Upper lobe of left lung (tissue), 6 donors: Measurements from ENCODE around the gene ST3GAL4. TPM values are rescaled to one million over a fixed set of nuclear protein-coding genes. Genes with fewer than 3 reads are reported as not detected.
A peak's percentile ranks its signal among the peaks of the same experiment; 100 is the strongest.

Experiments used
- ATAC-seq, 2 donors: fragments of 200-7000 bp; cut with Tn5 transposase; one replicate each; pipeline ENCODE4 v1.9.1; 2022; ENCODE audit warnings: mild to moderate bottlenecking in 2 of 2, moderate library complexity in 2 of 2; ENCODE audit not compliant: low FRiP score in 2 of 2
- DNase-seq, 2 donors: peaks; one replicate each; pipeline ENCODE4 v3.0.0-alpha.2; 2019 to 2020
- H3K27ac ChIP-seq, 4 donors: fragments of 200-600 bp; sonication (generic); one replicate each; pipeline ENCODE4 v1.5.1; 2016 to 2019
- H3K27me3 ChIP-seq, 4 donors: fragments of 200-600 bp; sonication (generic); one replicate each; pipeline ENCODE4 v1.5.1; 2017 to 2019
- H3K36me3 ChIP-seq, 4 donors: fragments of 200-600 bp; sonication (generic); one replicate each; pipeline ENCODE4 v1.5.1; 2016 to 2019
- H3K4me1 ChIP-seq, 4 donors: fragments of 200-600 bp; sonication (generic); one replicate each; pipeline ENCODE4 v1.5.1; 2018 to 2019
- H3K4me3 ChIP-seq, 4 donors: fragments of 200-600 bp; sonication (generic); one replicate each; pipeline ENCODE4 v1.5.1; 2017 to 2019; ENCODE audit warnings: mild to moderate bottlenecking in 2 of 4, moderate library complexity in 1 of 4
- H3K9me3 ChIP-seq, 4 donors: fragments of 200-600 bp; sonication (generic); one replicate each; pipeline ENCODE4 v1.5.1; 2018 to 2019
- EP300 ChIP-seq, 4 donors: sonication (generic); formaldehyde crosslinking; IDR thresholded peaks; one replicate each; pipeline ENCODE4 v1.5.1; 2017; ENCODE audit warnings: antibody characterized with exemption in 4 of 4, control low read depth in 2 of 4
- POLR2A ChIP-seq, 4 donors: fragments of 450-650 bp; IDR thresholded peaks; one replicate each; pipeline ENCODE4 v1.5.1; 2016 to 2017; ENCODE audit warnings: antibody characterized with exemption in 4 of 4, mild to moderate bottlenecking in 2 of 4
- POLR2AphosphoS5 ChIP-seq, 2 donors: sonication (generic); formaldehyde crosslinking; IDR thresholded peaks; one replicate each; pipeline ENCODE4 v1.5.1; 2017; ENCODE audit warnings: antibody characterized with exemption in 2 of 2
- WGBS, 2 donors: methylation state at CpG; one replicate each; pipeline ENCODE4 v1.1.5; 2017 to 2018; 5-methylcytosine and 5-hydroxymethylcytosine counted together
- total RNA-seq, 6 donors: library from RNA; depleted of rRNA in 4 of 6; stranded (reverse); fragments of >200 nt in 4 of 6; gene quantifications; one replicate each; pipeline versions ENCODE4 v1.1.0 to v1.2.1, GENCODE V29; 2016 to 2021
- TF ChIP-seq, protein P1 (sequence below), 6 experiments: fragments of 450-650 bp in 4 of 6; fragments of 200-600 bp in 2 of 6; sonication (generic) in 2 of 6; IDR thresholded peaks; one replicate each; pipeline ENCODE4 v1.5.1; 2016 to 2019; ENCODE audit warnings: antibody characterized with exemption in 6 of 6
- donor health status: DM: no; HTN: no; CAD: no; lungs with moderate emphysema.
- donor health status: DM: no; HTN: yes; CAD: no; lungs with severe emphysema.

ST3GAL4 gene
- total RNA-seq, 6 donors from 2014 or later = 20.6 to 47.9 (median 34.0) TPM

GRCh38 chr11:126333142-126333541 is 22.3 kb upstream of the ST3GAL4 start:
- WGBS, 2 donors = 84 to 87% methylated on average over 7 of the region's 7 CpGs
- H3K36me3 ChIP-seq = peaks cover 0 to 15% (median 6%) of the 10 kb centered on the region in 4 donors
- DNase-seq = no peak

DNA sequence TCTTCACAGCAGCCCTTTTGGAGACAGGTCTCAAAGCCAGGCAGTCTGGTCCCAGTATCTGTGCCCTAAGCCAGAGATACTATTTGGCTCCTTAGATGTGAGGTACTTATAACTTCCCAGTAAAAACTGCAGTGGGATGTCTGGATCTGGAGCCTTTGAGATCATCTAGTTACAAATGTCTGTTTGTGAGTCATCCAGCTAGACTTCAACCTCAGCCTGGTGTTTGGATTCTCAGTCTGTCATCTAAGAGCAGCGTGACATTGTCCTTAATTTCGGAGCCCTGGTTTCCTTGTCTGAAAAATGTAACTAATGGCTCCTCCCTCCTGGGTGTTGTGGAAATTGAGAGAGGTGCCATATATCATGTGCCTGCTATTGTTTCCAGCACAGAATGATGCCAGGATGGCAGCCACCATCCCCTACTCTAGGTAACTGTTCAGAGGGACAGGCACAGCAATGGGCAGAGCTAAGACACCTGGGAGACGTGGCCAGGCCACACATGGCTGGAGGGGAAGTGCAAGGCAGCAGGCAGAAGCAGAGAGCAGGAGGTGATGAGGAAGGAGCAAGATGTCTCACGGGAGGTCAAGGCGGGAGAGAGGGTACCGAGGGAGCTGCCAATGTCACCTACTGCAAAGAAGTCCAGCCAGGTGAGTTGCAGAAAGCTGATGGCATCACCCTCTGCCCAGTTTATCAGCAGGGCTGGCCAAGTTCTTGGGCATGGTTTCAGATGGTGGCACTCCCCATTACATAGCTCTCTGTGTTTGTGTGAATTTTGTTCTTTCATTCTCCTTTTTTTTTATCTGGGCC is 20.6 kb upstream of the ST3GAL4 start:
- WGBS, 2 donors = 88 to 92% methylated on average over 6 of the region's 6 CpGs
- Histone ChIP-seq H3K27me3 (no peaks in the 10 kb centered on the region), H3K36me3 (peaks cover 0 to 23% (median 7%) of the 10 kb centered on the region in 4 donors), H3K4me3 (no peak overlapping the region), H3K9me3 (no peaks in the 10 kb centered on the region), H3K27ac (no peak overlapping the region), H3K4me1 (peaks cover 3 to 29% (median 19%) of the 10 kb centered on the region in 4 donors)
- ATAC-seq = peak in 1 of 2 donors; percentile 70
- no peak for DNase-seq
- TF ChIP-seq, protein P1, sequence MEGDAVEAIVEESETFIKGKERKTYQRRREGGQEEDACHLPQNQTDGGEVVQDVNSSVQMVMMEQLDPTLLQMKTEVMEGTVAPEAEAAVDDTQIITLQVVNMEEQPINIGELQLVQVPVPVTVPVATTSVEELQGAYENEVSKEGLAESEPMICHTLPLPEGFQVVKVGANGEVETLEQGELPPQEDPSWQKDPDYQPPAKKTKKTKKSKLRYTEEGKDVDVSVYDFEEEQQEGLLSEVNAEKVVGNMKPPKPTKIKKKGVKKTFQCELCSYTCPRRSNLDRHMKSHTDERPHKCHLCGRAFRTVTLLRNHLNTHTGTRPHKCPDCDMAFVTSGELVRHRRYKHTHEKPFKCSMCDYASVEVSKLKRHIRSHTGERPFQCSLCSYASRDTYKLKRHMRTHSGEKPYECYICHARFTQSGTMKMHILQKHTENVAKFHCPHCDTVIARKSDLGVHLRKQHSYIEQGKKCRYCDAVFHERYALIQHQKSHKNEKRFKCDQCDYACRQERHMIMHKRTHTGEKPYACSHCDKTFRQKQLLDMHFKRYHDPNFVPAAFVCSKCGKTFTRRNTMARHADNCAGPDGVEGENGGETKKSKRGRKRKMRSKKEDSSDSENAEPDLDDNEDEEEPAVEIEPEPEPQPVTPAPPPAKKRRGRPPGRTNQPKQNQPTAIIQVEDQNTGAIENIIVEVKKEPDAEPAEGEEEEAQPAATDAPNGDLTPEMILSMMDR (IDR thresholded peaks at IDR 0.05) = no peak
- TF ChIP-seq EP300 (IDR thresholded peaks at IDR 0.05) (no peak), POLR2A (IDR thresholded peaks at IDR 0.05) (no peak), POLR2AphosphoS5 (IDR thresholded peaks at IDR 0.05) (no peak)

More at GRCh38 chr11:126333142-126333541, 22.3 kb upstream of the ST3GAL4 start:
- no peaks in the 10 kb centered on the region for H3K9me3 ChIP-seq
- peaks cover 0 to 15% (median 4%) of the 10 kb centered on the region in 4 donors for H3K4me1 ChIP-seq
- no peak for ATAC-seq
- no peak overlapping the region for H3K4me3 ChIP-seq
- H3K27me3 ChIP-seq = no peaks in the 10 kb centered on the region
- no peak for TF ChIP-seq POLR2AphosphoS5 (IDR thresholded peaks at IDR 0.05)
- no peak for TF ChIP-seq EP300 (IDR thresholded peaks at IDR 0.05)
- no peak for TF ChIP-seq POLR2A (IDR thresholded peaks at IDR 0.05)
- TF ChIP-seq, protein P1 (IDR thresholded peaks at IDR 0.05) = no peak
- H3K27ac ChIP-seq = no peak overlapping the region

DNA sequence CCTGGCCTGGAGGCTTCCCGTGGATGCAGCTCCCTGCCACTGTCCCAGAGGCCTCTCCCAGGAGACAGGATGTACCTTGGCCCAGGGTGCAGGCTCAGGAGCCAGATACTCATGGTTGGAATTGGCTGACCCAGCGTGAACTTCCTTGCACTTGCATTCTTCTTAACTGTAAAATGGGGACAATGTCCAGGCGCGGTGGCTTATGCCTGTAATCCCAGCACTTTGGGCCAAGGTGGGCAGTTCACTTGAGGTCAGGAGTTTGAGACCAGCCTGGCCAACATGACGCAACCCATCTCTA is 20.1 kb upstream of the ST3GAL4 start:
- no peak for DNase-seq
- Histone ChIP-seq H3K27me3 (no peaks in the 10 kb centered on the region), H3K4me3 (no peak overlapping the region), H3K27ac (no peak overlapping the region), H3K4me1 (peaks cover 3 to 32% (median 22%) of the 10 kb centered on the region in 4 donors), H3K9me3 (no peaks in the 10 kb centered on the region), H3K36me3 (peaks cover 0 to 23% (median 7%) of the 10 kb centered on the region in 4 donors)
- 85 to 91% methylated on average over 5 of the region's 5 CpGs for WGBS, 2 donors
- no peak for ATAC-seq
- TF ChIP-seq POLR2AphosphoS5 (IDR thresholded peaks at IDR 0.05) = no peak
- no peak for TF ChIP-seq EP300 (IDR thresholded peaks at IDR 0.05)
- TF ChIP-seq, protein P1 (IDR thresholded peaks at IDR 0.05) = no peak
- TF ChIP-seq POLR2A (IDR thresholded peaks at IDR 0.05) = no peak

GRCh38 chr11:126336138-126336541 is 19.3 kb upstream of the ST3GAL4 start:
- Histone ChIP-seq H3K36me3 (peaks cover 0 to 28% (median 6%) of the 10 kb centered on the region in 4 donors), H3K27me3 (no peaks in the 10 kb centered on the region), H3K4me1 (peaks cover 3 to 39% (median 23%) of the 10 kb centered on the region in 4 donors), H3K9me3 (no peaks in the 10 kb centered on the region), H3K27ac (no peak overlapping the region), H3K4me3 (no peak overlapping the region)
- ATAC-seq (no peak), DNase-seq (no peak)
- TF ChIP-seq, protein P1 (IDR thresholded peaks at IDR 0.05) = no peak
- TF ChIP-seq POLR2A (IDR thresholded peaks at IDR 0.05) = no peak
- TF ChIP-seq EP300 (IDR thresholded peaks at IDR 0.05) = no peak
- TF ChIP-seq POLR2AphosphoS5 (IDR thresholded peaks at IDR 0.05) = no peak
- WGBS, 2 donors = 50 to 60% methylated on average over 8 of the region's 8 CpGs
